Astrocyte (in vitro differentiated cells and primary cell): ENCODE measurements around the gene OTOGL. TPM values are rescaled to one million over a fixed set of nuclear protein-coding genes. Genes with fewer than 3 reads are reported as not detected.

Source experiments
- DNase-seq: peaks from one replicate; pipeline ENCODE4 v3.0.0-alpha.2; 2010; ENCODE audit warnings: low read depth
- FAIRE-seq: peaks from 2 replicates; lab custom pipeline; 2011; peaks lifted over from hg19 to GRCh38; lab: Jason Lieb, UNC
- H2AFZ ChIP-seq: 2 replicates; pipeline ENCODE4 v1.6.0; 2012; ENCODE audit warnings: low read depth, low read length, inconsistent platforms
- H3K27ac ChIP-seq: 2 replicates; pipeline ENCODE4 v1.5.1; 2011; ENCODE audit warnings: low read depth, low read length, inconsistent platforms
- H3K27me3 ChIP-seq: 2 replicates; pipeline ENCODE4 v1.6.0; 2011; ENCODE audit warnings: low read length, inconsistent platforms; ENCODE audit not compliant: insufficient read depth
- H3K36me3 ChIP-seq: 2 replicates; pipeline ENCODE4 v1.5.1; 2011; ENCODE audit warnings: low read length, inconsistent platforms; ENCODE audit not compliant: insufficient read depth
- H3K4me1 ChIP-seq: 2 replicates; pipeline ENCODE4 v1.5.1; 2011; ENCODE audit warnings: low read length, inconsistent platforms; ENCODE audit not compliant: insufficient read depth
- H3K4me2 ChIP-seq: 2 replicates; pipeline ENCODE4 v1.6.0; 2012; ENCODE audit warnings: low read length, inconsistent platforms
- H3K4me3 ChIP-seq: 2 replicates; pipeline ENCODE4 v1.5.1; 2011; ENCODE audit warnings: low read depth, mild to moderate bottlenecking, low read length, inconsistent platforms; ENCODE audit not compliant: insufficient read depth
- H3K79me2 ChIP-seq: 2 replicates; pipeline ENCODE4 v1.6.0; 2012; ENCODE audit warnings: mild to moderate bottlenecking, low read length, inconsistent platforms; ENCODE audit not compliant: insufficient read depth
- H3K9ac ChIP-seq: 2 replicates; pipeline ENCODE4 v1.6.0; 2012; ENCODE audit warnings: mild to moderate bottlenecking, low read length, inconsistent platforms
- H3K9me3 ChIP-seq: 2 replicates; pipeline ENCODE4 v1.5.1; 2012; ENCODE audit warnings: low read depth, mild to moderate bottlenecking, low read length, inconsistent platforms; ENCODE audit not compliant: insufficient read depth
- H4K20me1 ChIP-seq: 2 replicates; pipeline ENCODE4 v1.6.0; 2012; ENCODE audit warnings: low read length, inconsistent platforms; ENCODE audit not compliant: insufficient read depth
- H3K27ac Mint-ChIP-seq: one replicate; pipeline ENCODE4 v1.8.0; 2021; ENCODE audit warnings: mild to moderate bottlenecking, mixed read lengths; ENCODE audit not compliant: unreplicated experiment
- H3K27me3 Mint-ChIP-seq: one replicate; pipeline ENCODE4 v1.8.0; 2021; ENCODE audit warnings: low read depth, mixed read lengths; ENCODE audit not compliant: unreplicated experiment
- H3K36me3 Mint-ChIP-seq: one replicate; pipeline ENCODE4 v1.8.0; 2021; ENCODE audit warnings: low read depth, mixed read lengths; ENCODE audit not compliant: unreplicated experiment
- H3K4me1 Mint-ChIP-seq: one replicate; pipeline ENCODE4 v1.8.0; 2021; ENCODE audit warnings: low read depth, mixed read lengths; ENCODE audit not compliant: unreplicated experiment
- H3K4me3 Mint-ChIP-seq: one replicate; pipeline ENCODE4 v1.8.0; 2021; ENCODE audit warnings: mild to moderate bottlenecking, moderate library complexity, mixed read lengths; ENCODE audit not compliant: unreplicated experiment
- H3K9me3 Mint-ChIP-seq: one replicate; pipeline ENCODE4 v1.8.0; 2021; ENCODE audit warnings: mild to moderate bottlenecking, mixed read lengths; ENCODE audit not compliant: unreplicated experiment
- EZH2 ChIP-seq: IDR thresholded peaks from 2 replicates; pipeline ENCODE4 v1.6.1; 2012; ENCODE audit warnings: mild to moderate bottlenecking, low read length, inconsistent platforms; ENCODE audit not compliant: insufficient read depth
- total RNA-seq: library from RNA; stranded (reverse); gene quantifications from 2 replicates; pipeline ENCODE4 v1.2.1, GENCODE V29; 2021
- TF ChIP-seq, protein P1 (sequence below): IDR thresholded peaks from 2 replicates; pipeline ENCODE4 v1.5.1; 2011; ENCODE audit warnings: low read depth, mild to moderate bottlenecking, inconsistent platforms, low read length, moderate library complexity; ENCODE audit not compliant: insufficient read depth

Gene OTOGL
- total RNA-seq, 1 donor from 2014 or later, result 0.16 TPM

DNA sequence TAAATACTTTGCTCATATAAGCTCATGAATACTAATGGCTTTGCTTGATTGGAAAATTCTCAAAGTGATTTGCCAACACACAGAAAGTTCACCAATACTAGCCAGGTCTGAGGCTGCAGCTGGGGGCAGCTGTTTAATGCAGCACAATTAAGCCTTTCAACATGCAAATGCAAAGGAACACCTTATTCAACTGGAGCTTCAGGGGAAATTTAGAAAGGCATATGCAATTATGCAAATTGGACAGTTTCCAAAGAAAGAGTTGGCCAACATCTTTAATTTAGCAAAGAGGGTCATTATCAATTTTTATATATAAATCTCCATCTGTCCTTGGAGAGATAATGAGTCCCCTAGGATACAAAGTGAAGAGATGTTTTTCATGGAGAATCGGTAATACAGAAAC is 40.2 kb upstream of the OTOGL start:
- Mint-ChIP-seq H3K27ac (no peak overlapping the region), H3K4me1 (peaks cover 9% of the 10 kb centered on the region), H3K36me3 (no peaks in the 10 kb centered on the region), H3K4me3 (no peak overlapping the region), H3K9me3 (no peaks in the 10 kb centered on the region), H3K27me3 (no peaks in the 10 kb centered on the region)
- Histone ChIP-seq H4K20me1 (no peaks in the 10 kb centered on the region), H3K36me3 (no peaks in the 10 kb centered on the region), H3K79me2 (no peaks in the 10 kb centered on the region), H2AFZ (no peak overlapping the region), H3K4me1 (no peaks in the 10 kb centered on the region), H3K4me2 (no peak overlapping the region), H3K9ac (no peak overlapping the region), H3K27me3 (no peaks in the 10 kb centered on the region), H3K9me3 (no peaks in the 10 kb centered on the region), H3K27ac (no peak overlapping the region), H3K4me3 (no peak overlapping the region)
- no peak for FAIRE-seq
- DNase-seq, result no peak
- TF ChIP-seq, protein P1, sequence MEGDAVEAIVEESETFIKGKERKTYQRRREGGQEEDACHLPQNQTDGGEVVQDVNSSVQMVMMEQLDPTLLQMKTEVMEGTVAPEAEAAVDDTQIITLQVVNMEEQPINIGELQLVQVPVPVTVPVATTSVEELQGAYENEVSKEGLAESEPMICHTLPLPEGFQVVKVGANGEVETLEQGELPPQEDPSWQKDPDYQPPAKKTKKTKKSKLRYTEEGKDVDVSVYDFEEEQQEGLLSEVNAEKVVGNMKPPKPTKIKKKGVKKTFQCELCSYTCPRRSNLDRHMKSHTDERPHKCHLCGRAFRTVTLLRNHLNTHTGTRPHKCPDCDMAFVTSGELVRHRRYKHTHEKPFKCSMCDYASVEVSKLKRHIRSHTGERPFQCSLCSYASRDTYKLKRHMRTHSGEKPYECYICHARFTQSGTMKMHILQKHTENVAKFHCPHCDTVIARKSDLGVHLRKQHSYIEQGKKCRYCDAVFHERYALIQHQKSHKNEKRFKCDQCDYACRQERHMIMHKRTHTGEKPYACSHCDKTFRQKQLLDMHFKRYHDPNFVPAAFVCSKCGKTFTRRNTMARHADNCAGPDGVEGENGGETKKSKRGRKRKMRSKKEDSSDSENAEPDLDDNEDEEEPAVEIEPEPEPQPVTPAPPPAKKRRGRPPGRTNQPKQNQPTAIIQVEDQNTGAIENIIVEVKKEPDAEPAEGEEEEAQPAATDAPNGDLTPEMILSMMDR, result no peak
- no peak for TF ChIP-seq EZH2

DNA sequence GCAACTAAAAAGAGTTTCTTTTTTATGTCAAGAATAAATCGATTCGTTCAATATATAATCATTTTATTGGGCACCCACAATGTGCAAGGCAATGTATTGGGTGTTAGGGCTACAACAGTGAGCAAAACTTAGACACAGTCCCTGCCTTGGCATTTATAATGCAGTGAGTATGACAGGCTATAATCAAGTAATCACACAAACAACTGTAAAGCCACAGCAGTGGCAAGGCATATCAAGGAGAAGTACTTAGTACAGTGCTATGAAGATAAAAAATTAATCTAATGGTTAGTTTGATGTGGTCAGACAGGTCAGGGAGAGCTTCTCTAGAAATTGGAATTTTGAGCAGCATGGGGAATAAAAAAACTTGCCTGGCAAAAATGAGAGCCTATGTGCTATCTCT is 39.5 kb upstream of the OTOGL start:
- no peak overlapping the region for H3K4me3 ChIP-seq

DNA sequence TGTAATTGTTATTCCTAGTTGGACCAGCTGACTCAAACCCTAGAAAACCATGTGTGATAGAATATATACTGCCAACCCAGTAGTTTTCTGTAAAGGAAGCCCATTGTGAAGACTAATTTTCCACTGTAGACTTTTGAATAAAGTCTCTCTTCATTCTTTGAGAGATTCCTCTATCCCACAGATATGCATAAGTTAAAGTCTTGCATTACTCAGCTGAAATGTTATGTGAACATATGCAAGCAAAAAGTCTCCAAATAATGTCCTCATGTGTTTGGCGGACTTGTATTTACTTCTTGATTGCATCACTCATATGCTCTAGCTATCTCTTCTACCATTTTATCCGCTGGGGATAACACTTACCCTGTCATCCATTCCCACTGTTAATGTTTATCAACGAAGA is 35.1 kb upstream of the OTOGL start:
- H3K4me3 ChIP-seq, result no peak overlapping the region
- H3K79me2 ChIP-seq, result no peaks in the 10 kb centered on the region
- H3K36me3 Mint-ChIP-seq, result no peaks in the 10 kb centered on the region
- H2AFZ ChIP-seq, result no peak overlapping the region
- DNase-seq, result peak; percentile 80
- no peak overlapping the region for H3K9ac ChIP-seq
- H3K36me3 ChIP-seq, result no peaks in the 10 kb centered on the region
- TF ChIP-seq, protein P1, result no peak
- no peak for TF ChIP-seq EZH2
- H3K4me1 Mint-ChIP-seq, result peaks cover 14% of the 10 kb centered on the region
- no peak overlapping the region for H3K27ac ChIP-seq
- no peaks in the 10 kb centered on the region for H4K20me1 ChIP-seq
- no peaks in the 10 kb centered on the region for H3K27me3 ChIP-seq
- H3K4me1 ChIP-seq, result no peaks in the 10 kb centered on the region
- peak overlapping the region; percentile 24 for H3K4me2 ChIP-seq
- peak; percentile 80 for FAIRE-seq
- no peaks in the 10 kb centered on the region for H3K27me3 Mint-ChIP-seq
- H3K4me3 Mint-ChIP-seq, result no peak overlapping the region
- H3K9me3 Mint-ChIP-seq, result no peaks in the 10 kb centered on the region
- H3K27ac Mint-ChIP-seq, result peak overlapping the region; percentile 92
- no peaks in the 10 kb centered on the region for H3K9me3 ChIP-seq

More for the DNA sequence above, 39.5 kb upstream of the OTOGL start:
- FAIRE-seq (no peak), DNase-seq (no peak)
- Histone ChIP-seq H3K9me3 (no peaks in the 10 kb centered on the region), H3K4me1 (no peaks in the 10 kb centered on the region), H3K36me3 (no peaks in the 10 kb centered on the region), H2AFZ (no peak overlapping the region), H3K27ac (no peak overlapping the region), H3K4me2 (no peak overlapping the region), H3K9ac (no peak overlapping the region), H3K27me3 (no peaks in the 10 kb centered on the region), H4K20me1 (no peaks in the 10 kb centered on the region), H3K79me2 (no peaks in the 10 kb centered on the region)
- H3K36me3 Mint-ChIP-seq, result no peaks in the 10 kb centered on the region
- TF ChIP-seq, protein P1, result no peak
- H3K9me3 Mint-ChIP-seq, result no peaks in the 10 kb centered on the region
- no peak overlapping the region for H3K4me3 Mint-ChIP-seq
- no peak overlapping the region for H3K27ac Mint-ChIP-seq
- H3K27me3 Mint-ChIP-seq, result no peaks in the 10 kb centered on the region
- H3K4me1 Mint-ChIP-seq, result peaks cover 14% of the 10 kb centered on the region
